Measurements from ENCODE around the gene TCEAL3.
"Not testable (repeated sequence)": the region's sequence is repeated elsewhere in the genome, so short reads cannot be mapped to it uniquely, and the experiment has no call there.

Gene TCEAL3

GRCh38 chrX:103607364-103608305 is at the start of gene TCEAL3:
TSS of gene TCEAL3 (plus strand) at chrX:103607963. CDS start at chrX:103609065, 1,102 bp downstream.
- peak; percentile 36 for DNase-seq

- no peak for DNase-seq
Observed at GRCh38 chrX:103560256-103560655, 47.5 kb upstream of the TCEAL3 start.

DNA sequence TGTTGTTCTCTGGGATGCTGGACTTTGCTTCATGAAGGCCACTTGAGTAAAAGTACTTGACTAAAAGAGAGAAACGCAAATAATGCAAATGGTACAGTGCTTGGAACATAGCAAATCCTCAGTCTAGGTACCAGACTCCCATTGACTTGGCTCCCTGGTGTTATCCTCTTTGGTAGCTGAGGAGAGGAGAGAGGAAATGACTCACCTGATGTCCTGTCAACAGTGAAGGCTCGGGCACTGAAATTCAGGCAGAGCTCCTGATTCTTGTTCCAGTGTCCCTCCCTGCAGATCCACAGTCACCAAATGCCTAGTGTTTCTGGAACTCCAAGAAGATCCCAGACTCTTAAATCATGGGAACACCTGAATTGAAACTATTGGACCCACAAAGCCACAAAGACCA is 45.0 kb upstream of the TCEAL3 start:
- DNase-seq, result no peak

- no peak for DNase-seq
Observed at GRCh38 chrX:103565197-103565596, 42.6 kb upstream of the TCEAL3 start.

GRCh38 chrX:103565752-103566151 is 42.0 kb upstream of the TCEAL3 start:
- DNase-seq, result no peak

DNA sequence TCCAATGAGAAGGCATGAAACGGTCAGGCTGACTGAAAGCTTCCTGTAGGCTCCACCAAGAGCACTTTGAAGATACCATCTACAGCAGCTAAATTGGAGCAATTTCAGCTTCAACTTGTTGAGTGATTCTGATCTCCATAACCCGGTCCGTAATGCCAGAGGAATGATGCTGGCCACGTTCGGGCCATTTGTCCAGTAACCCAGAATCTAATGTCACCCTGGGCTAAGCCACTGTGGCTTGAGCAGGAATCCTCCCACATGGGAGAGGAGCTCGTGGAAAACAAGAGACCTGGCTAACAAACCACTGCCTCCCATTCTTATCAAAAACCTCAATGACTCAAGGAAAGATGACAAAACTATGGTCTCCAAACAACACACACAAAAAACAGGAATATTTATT is 36.6 kb upstream of the TCEAL3 start:
- DNase-seq, result no peak

DNA sequence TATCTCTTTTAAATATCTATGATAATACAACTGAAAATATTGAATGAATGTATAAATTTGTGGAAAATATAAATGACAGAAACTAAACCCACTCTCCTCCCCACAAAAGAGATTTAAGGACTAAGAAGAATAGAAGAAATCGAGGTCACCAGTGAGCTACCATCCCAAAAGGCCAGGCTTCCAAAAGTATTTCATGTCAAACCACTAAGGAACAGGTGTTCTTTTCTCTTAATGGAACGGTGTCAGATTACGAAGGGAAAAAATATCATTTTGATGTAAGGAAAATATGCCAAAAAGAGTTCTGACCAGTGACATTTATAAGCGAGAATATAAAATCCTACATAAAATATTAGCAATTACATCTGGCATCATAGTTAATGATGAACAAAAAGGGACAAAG is 36.0 kb upstream of the TCEAL3 start:
- DNase-seq, result no peak

DNA sequence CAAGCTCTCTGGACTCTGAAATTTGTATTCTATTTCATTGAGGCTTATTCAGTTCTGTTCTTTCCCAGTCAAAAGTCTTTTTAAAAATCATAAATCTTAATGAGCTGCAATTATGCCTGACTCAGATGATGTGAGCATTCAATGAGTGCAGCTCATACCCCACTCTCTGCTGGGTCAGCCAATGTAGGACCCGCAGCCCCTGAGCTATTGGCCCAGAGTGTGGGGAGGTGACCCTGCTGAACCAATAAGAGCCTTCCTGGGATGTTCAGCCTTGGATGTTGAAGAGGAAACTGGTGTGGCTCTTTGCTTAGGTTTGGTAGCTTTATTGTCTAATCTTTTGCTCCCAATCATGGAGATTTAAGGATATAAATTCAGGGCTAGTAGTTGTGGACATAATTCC is 34.6 kb upstream of the TCEAL3 start:
- no peak for DNase-seq

DNA sequence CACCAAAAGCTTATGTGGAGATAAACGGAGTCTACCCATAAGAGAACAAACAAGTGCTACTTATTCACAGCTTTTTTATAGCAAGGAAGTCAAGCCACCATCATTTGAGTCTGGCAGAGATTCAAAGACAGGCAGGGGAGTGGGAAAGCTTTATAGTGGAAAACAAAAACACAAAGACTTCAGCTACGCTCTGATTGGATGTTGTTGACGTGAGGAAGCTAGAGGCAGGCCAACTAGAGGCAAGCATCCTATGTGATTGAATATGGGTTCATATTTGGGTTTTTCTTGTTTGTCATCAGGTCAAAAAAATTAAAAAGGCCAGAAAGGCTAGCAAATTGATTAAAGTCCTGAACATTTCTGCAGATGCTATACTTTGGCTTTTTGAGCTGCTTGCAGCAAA is 23.2 kb upstream of the TCEAL3 start:
- no peak for DNase-seq

DNA sequence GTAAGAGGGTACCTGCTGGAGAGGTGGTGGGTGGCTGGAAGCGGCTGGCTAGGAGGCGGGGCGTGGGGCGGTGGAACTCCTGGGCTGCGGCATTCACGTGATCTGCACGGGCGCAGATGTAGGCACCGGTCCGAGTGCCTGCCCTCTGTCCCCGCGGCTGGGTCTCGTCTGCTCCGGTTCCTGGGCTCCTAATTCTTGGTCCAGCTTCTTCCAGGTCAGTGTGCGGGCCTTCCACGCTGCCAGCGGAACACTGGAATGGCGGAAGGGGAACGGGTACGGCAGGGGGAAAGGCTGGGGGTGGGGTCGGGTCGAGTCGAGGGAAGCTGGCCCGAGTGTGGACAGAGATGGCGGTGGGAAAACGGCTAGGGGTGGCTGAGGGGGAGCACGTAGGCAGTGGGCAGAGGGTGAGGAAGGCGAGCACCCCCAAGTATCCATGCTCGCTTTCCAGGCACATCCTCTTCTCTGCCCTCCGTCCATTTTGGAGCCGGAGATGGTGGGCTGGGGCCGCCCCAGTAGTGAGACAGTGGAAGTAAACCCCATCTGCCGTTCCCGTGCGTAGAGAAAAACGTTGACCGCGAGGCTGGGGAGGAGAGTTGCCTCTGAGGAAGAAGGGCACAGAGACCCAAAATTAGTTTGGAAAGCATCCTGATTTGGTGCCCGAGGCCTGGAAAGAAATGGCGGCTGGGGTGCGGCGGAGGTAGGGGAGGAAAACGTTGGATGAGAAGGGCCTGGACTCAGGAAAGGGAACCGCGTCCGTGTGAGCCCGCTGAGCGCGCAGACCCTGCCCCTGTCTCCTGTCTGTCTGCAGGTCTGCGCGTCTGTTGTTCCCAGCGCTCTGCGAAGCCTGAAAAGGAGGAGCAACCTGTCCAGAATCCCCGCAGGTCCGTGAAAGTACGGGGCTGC is 22.1 kb upstream of the TCEAL3 start, which contains the start of gene TCEAL4:
Gene TCEAL4, plus strand, starts transcription at position 105 of the 903 bp plus-strand sequence. CDS start 1,161 bp downstream, outside the sequence.
- DNase-seq, result peak; percentile 58

DNA sequence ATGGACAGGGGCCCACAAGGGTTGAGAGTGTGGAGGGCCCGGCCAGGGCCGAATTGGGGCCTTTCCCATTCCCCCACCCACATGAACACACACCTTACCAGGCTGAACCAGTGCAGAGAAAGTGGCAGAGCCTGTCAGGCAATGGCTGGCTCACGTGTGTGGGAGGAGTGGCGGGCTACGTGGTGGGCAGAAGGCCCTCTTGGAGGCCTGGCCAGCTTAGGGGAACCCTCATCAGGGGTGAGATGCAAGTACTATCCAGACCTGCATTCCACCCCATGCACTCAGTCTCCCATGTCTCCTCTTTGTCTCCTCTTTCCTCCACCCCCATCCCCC is 21.5 kb upstream of the TCEAL3 start:
- no peak for DNase-seq

GRCh38 chrX:103586659-103587058 is 21.1 kb upstream of the TCEAL3 start:
- DNase-seq, result no peak

DNA sequence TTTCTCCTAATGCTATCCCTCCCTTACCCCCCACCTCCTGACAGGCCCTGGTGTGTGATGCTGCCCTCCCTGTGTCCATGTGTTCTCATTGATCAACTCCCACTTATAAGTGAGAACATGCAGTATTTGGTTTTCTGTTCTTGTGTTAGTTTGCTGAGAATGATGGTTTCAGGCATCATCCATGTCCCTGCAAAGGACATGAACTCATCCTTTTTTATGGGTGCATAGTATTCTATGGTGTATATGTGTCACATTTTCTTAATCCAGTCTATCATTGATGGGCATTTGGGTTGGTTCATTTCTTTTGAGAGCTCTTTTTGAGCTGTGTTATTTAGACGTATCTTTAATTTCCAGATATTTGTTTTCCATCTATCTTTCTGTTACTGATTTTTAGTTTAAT is 15.5 kb upstream of the TCEAL3 start:
- not testable (repeated sequence) for DNase-seq

DNA sequence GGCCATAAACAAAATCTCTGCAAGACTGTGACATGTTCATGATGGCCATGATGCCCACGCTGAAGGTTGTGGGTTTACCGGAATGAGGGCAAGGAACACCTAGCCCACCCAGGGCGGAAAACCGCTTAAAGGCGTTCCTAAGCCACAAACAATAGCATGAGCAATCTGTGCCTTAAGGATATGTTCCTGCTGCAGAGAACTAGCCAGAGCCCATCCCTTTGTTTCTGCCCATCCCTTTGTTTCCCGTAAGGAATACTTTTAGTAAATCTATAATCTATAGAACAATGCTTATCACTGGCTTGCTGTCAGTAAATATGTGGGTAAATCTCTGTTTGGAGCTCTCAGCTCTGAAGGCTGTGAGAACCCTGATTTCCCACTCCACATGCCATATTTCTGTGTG is 12.6 kb upstream of the TCEAL3 start:
- not testable (repeated sequence) for DNase-seq

- peak; percentile 25 for DNase-seq
Observed at GRCh38 chrX:103608306-103608963, 672 bp downstream of the TCEAL3 start.

- no peak for DNase-seq
Observed at GRCh38 chrX:103610282-103610681, 2.5 kb downstream of the TCEAL3 start.

- no peak for DNase-seq
Observed at GRCh38 chrX:103613362-103613890, 5.7 kb downstream of the TCEAL3 start.

- no peak for DNase-seq
Observed at GRCh38 chrX:103614999-103615398, 7.2 kb downstream of the TCEAL3 start.

GRCh38 chrX:103615781-103616371 is 8.1 kb downstream of the TCEAL3 start:
- no peak for DNase-seq

DNA sequence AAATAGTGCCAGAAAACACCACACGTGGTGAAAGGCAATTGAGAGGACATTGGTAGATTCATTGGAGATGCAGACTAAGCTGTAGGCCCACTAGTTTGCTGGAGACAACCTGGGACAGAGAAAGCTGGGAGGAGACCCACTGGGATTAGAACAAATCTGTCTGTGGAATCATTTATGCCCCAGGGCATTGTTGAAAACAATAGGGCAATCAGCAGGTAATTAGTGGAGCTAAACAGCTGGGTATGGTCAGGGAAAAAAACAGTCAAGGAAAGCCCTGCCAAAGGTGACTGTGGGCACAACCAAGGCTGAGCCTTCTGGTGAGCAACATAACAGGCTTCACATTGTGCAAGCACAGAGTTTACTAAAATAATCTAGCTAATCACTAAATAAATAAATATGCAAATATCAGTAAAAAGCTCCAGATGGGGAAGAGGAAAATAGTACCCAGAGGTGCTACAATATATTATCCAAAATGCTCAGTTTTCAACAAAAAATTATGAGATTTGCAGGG is 9.0 kb downstream of the TCEAL3 start:
- no peak for DNase-seq

- DNase-seq, result no peak
Observed at GRCh38 chrX:103624111-103624510, 16.3 kb downstream of the TCEAL3 start.

- DNase-seq, result no peak
Observed at GRCh38 chrX:103626855-103627254, 19.1 kb downstream of the TCEAL3 start.

Data from stimulated activated CD8-positive, alpha-beta memory T cell treated with anti-CD3 and anti-CD28 coated beads, Interleukin-4, amount 100 ng/mL, for 48 hours (primary cell).